PFSK-1 (cell line): ENCODE measurements around the gene GNG7.

Source experiments
- POLR2AphosphoS5 ChIP-seq: IDR thresholded peaks from 2 replicates; pipeline ENCODE4 v1.6.1; 2012; ENCODE audit warnings: low read depth, mild to moderate bottlenecking, control low read depth, low read length, moderate library complexity
- SIN3A ChIP-seq: IDR thresholded peaks from 2 replicates; pipeline ENCODE4 v1.6.1; 2012; ENCODE audit warnings: mild to moderate bottlenecking, low read length, moderate library complexity, borderline replicate concordance; ENCODE audit not compliant: insufficient read depth
- TAF1 ChIP-seq: IDR thresholded peaks from 2 replicates; pipeline ENCODE4 v1.6.1; 2012; ENCODE audit warnings: low read length, control low read depth, borderline replicate concordance; ENCODE audit not compliant: insufficient read depth
- TF ChIP-seq, protein P1 (sequence below), 2 experiments: IDR thresholded peaks; 2 replicates each; pipeline versions ENCODE4 v1.6.1 to v1.8.0; 2011 to 2012; ENCODE audit warnings: low read depth in 2 of 2, low read length in 2 of 2, control low read depth in 1 of 2, inconsistent platforms in 1 of 2, mild to moderate bottlenecking in 1 of 2, moderate library complexity in 1 of 2; ENCODE audit not compliant: insufficient read depth in 1 of 2

DNA sequence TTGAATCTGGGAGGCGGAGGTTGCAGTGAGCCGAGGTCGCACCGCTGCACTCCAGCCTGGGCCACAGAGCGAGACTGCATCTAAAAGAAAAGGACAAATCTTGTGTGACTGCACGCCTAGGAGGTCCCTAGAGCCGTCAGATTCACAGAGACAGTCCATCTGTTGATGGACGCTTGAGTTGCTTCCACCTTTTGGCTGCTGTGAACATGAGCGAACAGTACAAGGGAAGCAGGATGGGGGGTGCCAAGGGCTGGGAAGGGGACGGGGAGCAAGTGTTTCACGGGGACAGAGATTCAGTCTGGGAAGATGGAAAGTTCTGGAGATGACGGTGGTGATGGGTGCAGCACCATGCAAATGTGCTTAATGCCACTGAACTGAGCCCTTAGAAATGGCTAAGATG, 78.7 kb downstream of the GNG7 start:
- TF ChIP-seq, protein P1, sequence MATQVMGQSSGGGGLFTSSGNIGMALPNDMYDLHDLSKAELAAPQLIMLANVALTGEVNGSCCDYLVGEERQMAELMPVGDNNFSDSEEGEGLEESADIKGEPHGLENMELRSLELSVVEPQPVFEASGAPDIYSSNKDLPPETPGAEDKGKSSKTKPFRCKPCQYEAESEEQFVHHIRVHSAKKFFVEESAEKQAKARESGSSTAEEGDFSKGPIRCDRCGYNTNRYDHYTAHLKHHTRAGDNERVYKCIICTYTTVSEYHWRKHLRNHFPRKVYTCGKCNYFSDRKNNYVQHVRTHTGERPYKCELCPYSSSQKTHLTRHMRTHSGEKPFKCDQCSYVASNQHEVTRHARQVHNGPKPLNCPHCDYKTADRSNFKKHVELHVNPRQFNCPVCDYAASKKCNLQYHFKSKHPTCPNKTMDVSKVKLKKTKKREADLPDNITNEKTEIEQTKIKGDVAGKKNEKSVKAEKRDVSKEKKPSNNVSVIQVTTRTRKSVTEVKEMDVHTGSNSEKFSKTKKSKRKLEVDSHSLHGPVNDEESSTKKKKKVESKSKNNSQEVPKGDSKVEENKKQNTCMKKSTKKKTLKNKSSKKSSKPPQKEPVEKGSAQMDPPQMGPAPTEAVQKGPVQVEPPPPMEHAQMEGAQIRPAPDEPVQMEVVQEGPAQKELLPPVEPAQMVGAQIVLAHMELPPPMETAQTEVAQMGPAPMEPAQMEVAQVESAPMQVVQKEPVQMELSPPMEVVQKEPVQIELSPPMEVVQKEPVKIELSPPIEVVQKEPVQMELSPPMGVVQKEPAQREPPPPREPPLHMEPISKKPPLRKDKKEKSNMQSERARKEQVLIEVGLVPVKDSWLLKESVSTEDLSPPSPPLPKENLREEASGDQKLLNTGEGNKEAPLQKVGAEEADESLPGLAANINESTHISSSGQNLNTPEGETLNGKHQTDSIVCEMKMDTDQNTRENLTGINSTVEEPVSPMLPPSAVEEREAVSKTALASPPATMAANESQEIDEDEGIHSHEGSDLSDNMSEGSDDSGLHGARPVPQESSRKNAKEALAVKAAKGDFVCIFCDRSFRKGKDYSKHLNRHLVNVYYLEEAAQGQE (IDR thresholded peaks at IDR 0.05; ENCODE audit: insufficient read depth in 1 of 2, low read depth in 2 of 2, low read length in 2 of 2): no peak
- TF ChIP-seq POLR2AphosphoS5: no peak
- TF ChIP-seq TAF1: no peak
- no peak for TF ChIP-seq SIN3A
